ENCODE results near the gene DGKB.
"Not testable (repeated sequence)": the region's sequence is repeated elsewhere in the genome, so short reads cannot be mapped to it uniquely, and the experiment has no call there.

Gene DGKB

DNA sequence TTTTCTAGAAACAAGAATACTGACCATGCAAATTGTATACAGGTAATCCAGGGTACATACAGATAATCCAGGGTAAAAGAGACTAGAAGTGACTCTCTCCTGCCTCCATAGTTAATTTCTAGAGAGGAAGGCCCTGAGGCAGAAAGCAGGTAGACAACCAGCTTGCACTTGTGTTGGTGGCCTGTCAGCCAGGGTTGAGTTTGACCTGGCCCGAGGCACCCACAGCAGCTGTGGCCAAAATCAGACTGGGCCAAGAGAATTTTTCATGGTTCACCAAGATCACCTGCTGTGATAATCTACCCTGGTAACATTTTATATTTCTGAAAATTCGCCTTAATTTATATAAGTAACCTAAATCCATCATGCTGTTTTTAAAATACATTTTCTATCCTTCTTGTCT, 526.6 kb downstream of the DGKB start:
- no peak for DNase-seq

DNA sequence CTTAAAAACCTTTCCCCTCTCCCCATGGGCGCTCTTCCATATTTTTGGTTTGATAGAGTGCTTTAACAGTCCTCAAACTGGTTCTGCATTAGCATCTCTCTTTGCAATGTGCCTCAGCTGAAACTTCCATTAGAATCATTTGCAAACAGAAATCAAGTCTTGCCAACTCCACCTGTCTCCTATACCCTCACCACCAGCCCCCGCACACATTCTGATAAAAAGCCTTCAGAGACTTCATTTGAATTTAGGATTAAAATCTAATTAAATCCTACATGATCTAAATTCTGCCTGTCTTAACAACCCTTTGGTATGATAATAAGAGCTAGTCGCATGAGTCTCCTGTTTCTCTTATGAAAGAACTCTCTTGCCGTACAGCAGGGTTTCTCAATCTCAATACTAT, 528.2 kb downstream of the DGKB start:
- no peak for DNase-seq

GRCh38 chr7:14368285-14368684, 534.3 kb downstream of the DGKB start:
- DNase-seq, result no peak

- no peak for DNase-seq
Measured at GRCh38 chr7:14351167-14351566, 551.4 kb downstream of the DGKB start.

DNA sequence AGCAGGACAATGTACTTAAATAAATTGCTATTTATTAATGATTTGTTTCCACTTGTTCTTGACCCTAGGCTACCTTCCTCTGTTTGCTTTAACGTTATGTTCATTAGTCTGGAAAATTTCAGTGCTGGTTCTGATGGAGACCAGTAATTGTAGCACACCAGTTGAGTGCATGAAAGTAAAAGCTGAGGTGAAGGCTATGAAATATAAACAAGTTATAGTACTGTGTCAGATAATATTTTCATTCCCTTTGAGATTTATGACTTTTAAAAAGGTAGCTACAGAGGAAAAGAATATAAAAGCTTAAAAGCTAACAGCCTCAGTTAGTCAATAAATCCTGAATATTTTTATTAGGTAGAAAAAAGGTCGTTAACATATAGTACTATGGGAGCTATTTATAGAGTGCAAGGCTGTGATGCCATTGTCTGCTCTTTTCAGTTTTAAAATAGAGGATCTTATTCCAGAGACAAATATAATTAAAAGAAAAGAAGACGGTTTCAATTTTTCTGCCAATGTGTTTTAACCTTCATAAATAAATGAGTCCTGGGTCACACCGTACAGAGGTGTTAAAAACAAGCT, 561.3 kb downstream of the DGKB start:
- DNase-seq, result no peak

DNA sequence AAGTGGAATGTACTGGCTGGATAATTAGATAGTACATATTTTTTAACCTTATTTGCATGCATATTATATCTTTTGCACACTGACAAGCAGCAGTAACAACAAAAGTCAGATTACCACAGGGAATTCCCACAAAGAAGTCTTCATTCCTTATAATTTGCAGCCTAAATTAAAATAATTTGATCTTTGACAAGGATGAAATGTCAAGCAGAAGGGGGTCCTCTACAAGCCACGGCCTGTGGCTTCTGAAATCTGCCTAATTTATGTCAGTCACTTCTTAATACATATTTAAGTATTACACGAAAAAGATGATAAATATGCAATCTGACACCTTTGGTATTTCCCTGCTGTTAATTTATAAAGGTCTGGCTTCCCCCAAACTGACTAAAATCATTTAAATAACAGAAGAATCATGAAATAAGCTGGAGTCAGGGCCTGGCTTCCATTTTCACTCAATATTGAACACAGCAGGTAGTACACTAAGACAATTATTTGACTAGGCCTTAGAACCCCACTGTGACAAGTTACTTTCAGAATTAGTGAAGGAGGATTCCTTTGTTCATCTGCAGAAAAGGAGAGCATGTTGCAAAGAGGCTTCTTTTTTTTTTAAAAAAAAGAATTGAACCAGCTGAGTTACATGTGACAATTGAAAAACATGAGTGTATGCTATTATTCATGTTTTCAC, 562.0 kb downstream of the DGKB start:
- no peak for DNase-seq

DNA sequence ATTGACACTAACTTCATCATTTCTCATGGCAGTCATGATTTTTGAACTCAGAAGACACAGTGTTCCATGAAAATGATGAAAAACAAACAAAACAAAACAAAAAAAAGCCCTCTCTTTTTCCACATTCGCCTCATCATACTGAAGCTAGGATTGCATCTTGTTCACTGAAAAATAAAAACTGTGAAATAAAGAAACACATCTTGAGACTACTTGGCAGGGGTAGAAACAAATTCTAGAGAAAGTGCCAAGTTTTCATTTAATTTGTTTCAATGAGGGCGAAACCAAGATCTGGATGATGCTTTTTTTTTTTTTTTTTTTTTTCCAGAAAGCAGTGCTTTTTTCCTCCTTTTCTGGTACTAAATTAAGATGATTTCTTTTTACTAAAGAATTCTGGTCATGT, 562.7 kb downstream of the DGKB start:
- DNase-seq, result no peak

GRCh38 chr7:14336256-14336655, 566.3 kb downstream of the DGKB start:
- no peak for DNase-seq

- DNase-seq, result no peak
Measured at GRCh38 chr7:14332155-14332554, 570.4 kb downstream of the DGKB start.

- DNase-seq, result no peak
Measured at GRCh38 chr7:14324767-14325166, 577.8 kb downstream of the DGKB start.

- no peak for DNase-seq
Measured at GRCh38 chr7:14322724-14323123, 579.8 kb downstream of the DGKB start.

DNA sequence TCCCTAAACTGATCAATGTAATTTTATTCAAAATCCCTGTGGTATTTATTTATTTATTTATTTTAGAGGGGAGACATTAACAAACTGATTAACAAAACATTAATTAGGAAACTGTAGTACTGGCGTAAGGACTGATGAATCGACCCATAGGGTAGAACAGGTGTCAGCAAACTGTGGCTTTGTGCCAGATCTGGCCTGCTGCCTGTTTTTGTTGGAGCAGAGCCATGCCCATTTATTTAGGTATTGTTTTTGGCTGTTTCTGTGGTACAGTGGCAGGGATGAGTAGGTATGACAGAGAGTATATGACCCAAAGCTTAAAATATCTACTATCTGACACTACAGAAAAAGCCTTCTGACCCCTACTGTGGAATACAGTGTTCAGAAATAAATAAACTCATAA, 580.6 kb downstream of the DGKB start:
- DNase-seq, result no peak

GRCh38 chr7:14309432-14309831, 593.1 kb downstream of the DGKB start:
- DNase-seq, result no peak

GRCh38 chr7:14305233-14305866, 597.2 kb downstream of the DGKB start:
- no peak for DNase-seq

DNA sequence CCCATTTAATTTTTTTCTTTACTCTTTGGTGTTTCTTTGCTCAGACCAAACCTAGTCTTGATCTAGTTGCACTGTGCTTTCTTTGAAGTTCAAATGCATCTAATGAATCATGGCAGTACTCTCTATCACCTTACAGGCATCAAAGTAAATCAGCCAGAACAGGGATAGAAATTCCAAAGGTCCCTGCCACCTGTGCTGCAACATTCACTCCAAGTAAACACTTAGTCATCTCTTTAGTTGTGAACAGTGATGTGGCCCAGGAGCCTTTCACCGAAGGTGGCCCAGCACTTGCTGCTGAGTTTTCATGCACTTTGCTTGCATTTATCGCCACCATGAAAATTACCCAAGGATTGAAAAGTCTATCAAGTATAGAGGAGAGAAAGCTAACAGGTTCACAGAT, 599.0 kb downstream of the DGKB start:
- no peak for DNase-seq

GRCh38 chr7:14294637-14295036, 607.9 kb downstream of the DGKB start:
- DNase-seq, result no peak

DNA sequence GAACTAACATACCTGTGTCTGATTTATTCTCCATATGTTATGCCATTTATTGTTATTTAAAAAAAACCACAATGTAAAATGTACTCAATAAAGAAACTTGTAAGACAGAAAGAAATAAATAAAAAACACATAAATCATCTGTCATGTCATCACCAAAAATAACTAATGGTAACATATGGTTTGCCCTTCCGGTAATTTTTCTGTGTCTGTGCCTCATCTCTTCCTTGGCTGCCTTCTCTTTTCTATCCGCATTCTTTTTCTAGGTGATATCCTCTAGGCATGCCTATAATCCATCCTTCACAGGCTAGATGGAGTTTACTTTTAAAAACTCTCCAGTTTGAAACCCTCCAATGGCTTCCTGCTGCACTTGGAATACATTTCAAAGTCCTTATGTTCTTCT, 609.1 kb downstream of the DGKB start:
- DNase-seq, result no peak

GRCh38 chr7:14292737-14293136, 609.8 kb downstream of the DGKB start:
- DNase-seq, result no peak

DNA sequence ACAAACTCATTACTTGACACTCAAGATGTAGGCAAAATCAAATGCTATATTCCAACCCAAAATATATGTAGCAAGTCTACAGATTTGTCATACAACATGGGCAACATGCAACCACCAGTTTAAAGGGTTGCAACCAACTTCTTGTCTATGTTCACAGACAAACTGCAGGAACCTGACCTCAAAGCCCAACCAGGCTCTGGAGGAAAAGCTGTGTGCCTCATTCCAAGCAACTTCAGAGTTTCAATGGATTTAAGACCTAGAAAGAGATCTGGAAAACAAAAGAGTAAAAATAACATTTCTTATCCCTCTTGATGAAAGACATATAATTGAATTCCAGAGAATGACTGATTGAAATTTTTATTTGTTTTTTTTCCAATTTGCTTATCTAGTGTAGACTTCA, 612.6 kb downstream of the DGKB start:
- DNase-seq, result no peak

- no peak for DNase-seq
Measured at GRCh38 chr7:14288701-14289100, 613.9 kb downstream of the DGKB start.

DNA sequence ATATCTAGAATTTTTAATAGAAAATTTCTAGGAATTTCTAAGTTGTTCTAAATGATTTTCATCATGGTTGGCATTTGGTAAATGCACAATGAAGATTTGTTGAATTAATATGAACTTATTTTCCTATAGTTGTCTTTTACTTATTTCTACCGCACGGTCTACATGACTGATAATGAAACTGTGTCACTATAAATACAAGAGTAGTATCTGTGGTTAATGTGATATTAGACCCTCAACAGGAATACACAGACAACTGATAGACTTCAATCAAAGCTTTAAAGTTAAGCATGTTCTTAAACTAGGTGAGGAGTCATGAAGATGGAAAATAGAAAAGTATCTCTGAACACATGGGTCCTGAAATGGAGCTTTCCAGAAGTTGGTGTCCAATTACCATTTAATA, 615.2 kb downstream of the DGKB start:
- no peak for DNase-seq

- no peak for DNase-seq
Measured at GRCh38 chr7:14286036-14286435, 616.5 kb downstream of the DGKB start.

DNA sequence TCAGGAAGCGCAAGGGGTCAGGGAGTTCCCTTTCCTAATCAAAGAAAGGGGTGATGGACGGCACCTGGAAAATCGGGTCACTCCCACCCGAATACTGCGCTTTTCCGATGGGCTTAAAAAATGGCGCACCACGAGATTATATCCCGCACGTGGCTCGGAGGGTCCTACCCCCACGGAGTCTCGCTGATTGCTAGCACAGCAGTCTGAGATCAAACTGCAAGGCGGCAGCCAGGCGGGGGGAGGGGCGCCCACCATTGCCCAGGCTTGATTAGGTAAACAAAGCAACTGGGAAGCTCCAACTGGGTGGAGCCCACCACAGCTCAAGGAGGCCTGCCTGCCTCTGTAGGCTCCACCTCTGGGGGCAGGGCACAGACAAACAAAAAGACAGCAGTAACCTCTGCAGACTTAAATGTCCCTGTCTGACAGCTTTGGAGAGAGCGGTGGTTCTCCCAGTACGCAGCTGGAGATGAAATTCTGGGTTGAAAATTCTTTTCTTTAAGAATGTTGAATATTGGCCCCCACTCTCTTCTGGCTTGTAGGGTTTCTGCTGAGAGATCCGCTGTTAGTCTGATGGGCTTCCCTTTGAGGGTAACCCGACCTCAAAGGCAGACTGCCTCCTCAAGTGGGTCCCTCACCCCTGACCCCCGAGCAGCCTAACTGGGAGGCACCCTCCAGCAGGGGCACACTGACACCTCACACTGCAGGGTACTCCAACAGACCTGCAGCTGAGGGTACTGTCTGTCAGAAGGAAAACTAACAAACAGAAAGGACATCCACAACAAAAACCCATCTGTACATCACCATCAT, 623.3 kb downstream of the DGKB start:
- not testable (repeated sequence) for DNase-seq

DNA sequence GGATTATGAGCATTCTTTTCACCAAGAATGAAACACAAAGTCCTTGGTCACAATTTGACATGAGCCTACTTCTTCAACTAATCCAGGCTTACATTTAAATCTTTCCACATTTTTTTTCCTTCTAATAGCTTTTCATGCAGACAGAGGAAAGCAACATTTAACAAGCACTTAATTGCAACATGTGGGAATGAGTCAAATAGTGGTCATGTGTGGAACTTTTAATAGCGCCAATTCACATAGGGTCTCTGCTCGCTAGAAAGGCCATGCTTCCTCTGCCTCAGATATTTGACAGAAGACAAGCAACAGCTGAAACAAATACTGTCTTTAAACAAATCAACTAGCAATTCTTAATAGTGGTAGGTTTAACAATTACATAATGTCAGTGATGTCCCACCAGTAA, 627.2 kb downstream of the DGKB start:
- DNase-seq, result no peak

All from stimulated activated naive CD4-positive, alpha-beta T cell (primary cell).